Mucosa of stomach (tissue), 1 donor: Measurements from ENCODE around the gene SRMS.

Source experiments
- H3K27me3 ChIP-seq: one replicate; pipeline ENCODE4 v1.7.0; 2013; ENCODE audit warnings: mild to moderate bottlenecking, low read length; ENCODE audit not compliant: control insufficient read depth, insufficient read depth
- H3K36me3 ChIP-seq: one replicate; pipeline ENCODE4 v1.7.0; 2013; ENCODE audit warnings: low read length; ENCODE audit not compliant: control insufficient read depth, insufficient read depth
- H3K4me1 ChIP-seq: one replicate; pipeline ENCODE4 v1.7.0; 2013; ENCODE audit warnings: mild to moderate bottlenecking, low read length; ENCODE audit not compliant: control insufficient read depth, insufficient read depth
- H3K4me3 ChIP-seq: one replicate; pipeline ENCODE4 v1.7.0; 2013; ENCODE audit warnings: low read length
- H3K9ac ChIP-seq: one replicate; pipeline ENCODE4 v1.7.0; 2013; ENCODE audit warnings: mild to moderate bottlenecking, low read length, moderate library complexity
- H3K9me3 ChIP-seq: one replicate; pipeline ENCODE4 v1.7.0; 2013; ENCODE audit warnings: mild to moderate bottlenecking, low read length, moderate library complexity; ENCODE audit not compliant: control insufficient read depth
- donor health status: Pancreatic carcinoma.

Gene SRMS

DNA sequence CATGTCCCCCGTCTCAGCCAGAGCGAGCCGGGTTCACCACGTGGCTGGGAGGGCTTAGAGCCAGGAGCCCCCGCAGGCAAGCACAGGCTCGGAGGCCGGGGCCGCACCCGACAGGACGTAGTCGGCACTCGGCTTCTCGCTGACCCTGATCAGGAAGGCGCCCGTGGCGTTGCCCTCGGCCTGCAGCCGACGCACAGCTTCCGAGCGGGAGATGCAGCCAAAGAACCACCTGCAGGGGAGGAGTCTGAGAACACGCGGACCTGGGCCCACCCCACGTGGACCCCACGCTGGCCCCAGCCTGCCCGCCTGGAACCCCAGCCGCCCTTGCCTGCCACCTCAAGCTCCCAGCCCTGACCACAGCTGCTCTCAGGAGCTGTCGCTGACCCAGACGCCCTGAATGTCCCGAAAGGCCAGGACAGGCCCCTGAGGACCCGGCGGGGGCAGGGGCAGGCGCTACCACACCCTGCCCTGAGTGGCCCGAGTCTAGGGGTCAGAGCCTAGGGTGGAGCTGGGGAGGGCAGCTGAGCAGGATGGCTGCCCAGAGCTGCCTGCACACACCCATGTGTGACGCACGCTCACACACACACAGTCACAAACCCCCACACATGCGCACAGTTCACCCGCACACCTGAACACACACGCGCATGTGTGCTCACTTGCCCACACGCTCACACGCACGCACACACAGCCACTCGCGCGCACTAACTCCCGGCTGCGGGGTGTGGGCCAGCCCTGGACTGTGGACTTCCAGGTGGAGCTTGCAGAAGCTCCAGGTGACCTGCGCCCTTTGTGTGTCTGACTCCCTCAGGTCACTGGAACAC is 12.5 kb downstream of the SRMS start:
- H3K9me3 ChIP-seq: no peaks in the 10 kb centered on the region
- H3K4me3 ChIP-seq: no peak overlapping the region
- H3K9ac ChIP-seq: peak overlapping the region; percentile 18
- H3K27me3 ChIP-seq: peaks cover 2% of the 10 kb centered on the region
- peaks cover 55% of the 10 kb centered on the region for H3K4me1 ChIP-seq
- H3K36me3 ChIP-seq: no peaks in the 10 kb centered on the region

DNA sequence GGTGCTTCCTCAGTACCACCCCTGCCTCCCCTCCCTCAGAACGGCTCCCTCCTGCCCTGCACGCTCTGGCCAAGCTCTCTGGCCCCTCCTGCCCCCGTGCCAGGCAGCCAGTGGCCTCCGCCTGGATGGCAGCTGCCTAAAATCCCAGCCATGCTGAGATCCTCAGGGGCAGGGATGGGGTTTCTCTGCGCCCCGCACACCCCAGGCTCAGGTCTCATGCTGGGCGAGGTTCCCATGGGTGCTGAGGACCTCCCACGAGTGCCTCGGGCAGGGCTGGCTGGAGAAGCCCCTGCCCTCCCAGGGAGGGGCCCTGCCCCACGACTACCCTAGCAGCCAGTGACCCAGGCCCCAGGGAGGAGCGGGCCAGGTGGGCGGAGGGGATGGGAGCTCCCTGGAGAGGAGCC is 13.1 kb downstream of the SRMS start:
- Histone ChIP-seq H3K36me3 (no peaks in the 10 kb centered on the region), H3K9ac (peak overlapping the region; percentile 18), H3K4me3 (no peak overlapping the region), H3K27me3 (peaks cover 2% of the 10 kb centered on the region), H3K4me1 (peaks cover 55% of the 10 kb centered on the region), H3K9me3 (no peaks in the 10 kb centered on the region)

DNA sequence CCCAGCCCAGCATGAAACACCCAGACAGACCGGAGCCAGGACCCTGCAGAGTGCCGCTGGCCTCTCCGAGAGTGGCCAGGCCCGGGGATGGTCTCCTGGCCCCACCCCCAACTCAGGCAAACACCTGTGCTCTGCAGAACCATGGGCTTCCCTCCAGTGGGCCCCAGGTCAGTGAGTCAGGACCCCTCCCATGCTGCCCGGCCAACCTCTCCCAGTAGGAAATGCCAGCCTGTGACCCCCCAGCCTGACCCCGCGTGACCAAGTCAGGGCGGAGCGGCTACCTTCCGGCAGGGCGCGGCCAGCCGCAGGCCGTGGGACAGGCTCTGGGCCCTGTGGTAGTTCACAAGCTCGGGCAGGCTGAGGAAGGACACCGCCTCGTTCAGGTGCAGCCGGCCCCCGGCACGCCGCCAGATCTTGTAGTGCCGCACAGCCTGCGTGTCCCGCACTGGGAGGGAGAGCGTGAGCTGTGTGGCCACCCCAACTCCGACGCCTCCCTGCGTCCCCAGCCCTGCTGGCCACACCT is 13.6 kb downstream of the SRMS start:
- Histone ChIP-seq H3K4me3 (no peak overlapping the region), H3K9me3 (no peaks in the 10 kb centered on the region), H3K27me3 (peaks cover 2% of the 10 kb centered on the region), H3K9ac (peak overlapping the region; percentile 18), H3K4me1 (peaks cover 50% of the 10 kb centered on the region), H3K36me3 (no peaks in the 10 kb centered on the region)

DNA sequence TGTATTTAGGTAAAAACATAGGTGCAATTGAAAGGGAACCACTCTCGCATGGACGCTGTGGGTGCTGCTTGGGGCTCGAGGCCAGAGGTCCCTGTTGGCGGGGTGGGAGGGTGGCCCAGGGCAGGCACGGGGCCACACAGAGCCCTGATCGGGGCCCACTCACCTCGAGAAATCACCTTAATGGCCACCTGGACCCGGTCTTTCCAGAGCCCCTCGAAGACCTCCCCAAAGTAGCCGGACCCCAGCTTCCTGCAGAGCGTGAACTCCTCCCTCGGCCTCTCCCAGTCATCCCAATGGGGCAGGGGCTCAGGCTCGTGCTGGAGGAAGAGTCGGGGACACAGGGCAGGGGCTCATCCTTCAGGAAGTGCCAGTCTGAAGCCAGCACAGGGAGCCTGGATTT is 14.2 kb downstream of the SRMS start:
- Histone ChIP-seq H3K4me3 (no peak overlapping the region), H3K36me3 (no peaks in the 10 kb centered on the region), H3K9ac (no peak overlapping the region), H3K27me3 (peaks cover 2% of the 10 kb centered on the region), H3K9me3 (no peaks in the 10 kb centered on the region), H3K4me1 (peaks cover 44% of the 10 kb centered on the region)

DNA sequence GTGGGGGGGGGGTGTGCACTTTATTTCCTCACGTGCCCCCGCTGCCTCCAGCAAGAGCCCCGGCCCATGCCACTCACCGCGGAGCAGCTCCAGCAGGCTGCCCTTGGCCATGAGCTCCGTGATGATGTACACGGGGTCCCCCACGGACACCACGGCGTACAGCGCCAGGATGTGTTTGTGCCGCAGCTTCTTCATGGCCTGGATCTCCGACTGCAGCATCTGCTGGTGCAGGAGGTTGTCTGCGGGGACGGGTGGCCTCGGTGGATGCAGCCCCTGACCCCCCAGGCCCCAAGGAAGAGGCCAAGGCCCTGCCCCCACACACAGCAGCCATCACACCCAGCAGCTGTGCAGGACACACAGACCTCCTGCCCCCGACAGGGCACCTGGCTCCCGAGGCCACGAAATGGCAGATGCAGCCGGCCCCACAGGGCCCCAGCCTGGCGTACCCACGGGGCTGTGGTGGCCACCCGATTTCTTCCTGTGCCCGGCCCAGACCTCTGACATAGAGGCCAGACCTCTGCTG is 15.0 kb downstream of the SRMS start:
- H3K27me3 ChIP-seq: peaks cover 2% of the 10 kb centered on the region

DNA sequence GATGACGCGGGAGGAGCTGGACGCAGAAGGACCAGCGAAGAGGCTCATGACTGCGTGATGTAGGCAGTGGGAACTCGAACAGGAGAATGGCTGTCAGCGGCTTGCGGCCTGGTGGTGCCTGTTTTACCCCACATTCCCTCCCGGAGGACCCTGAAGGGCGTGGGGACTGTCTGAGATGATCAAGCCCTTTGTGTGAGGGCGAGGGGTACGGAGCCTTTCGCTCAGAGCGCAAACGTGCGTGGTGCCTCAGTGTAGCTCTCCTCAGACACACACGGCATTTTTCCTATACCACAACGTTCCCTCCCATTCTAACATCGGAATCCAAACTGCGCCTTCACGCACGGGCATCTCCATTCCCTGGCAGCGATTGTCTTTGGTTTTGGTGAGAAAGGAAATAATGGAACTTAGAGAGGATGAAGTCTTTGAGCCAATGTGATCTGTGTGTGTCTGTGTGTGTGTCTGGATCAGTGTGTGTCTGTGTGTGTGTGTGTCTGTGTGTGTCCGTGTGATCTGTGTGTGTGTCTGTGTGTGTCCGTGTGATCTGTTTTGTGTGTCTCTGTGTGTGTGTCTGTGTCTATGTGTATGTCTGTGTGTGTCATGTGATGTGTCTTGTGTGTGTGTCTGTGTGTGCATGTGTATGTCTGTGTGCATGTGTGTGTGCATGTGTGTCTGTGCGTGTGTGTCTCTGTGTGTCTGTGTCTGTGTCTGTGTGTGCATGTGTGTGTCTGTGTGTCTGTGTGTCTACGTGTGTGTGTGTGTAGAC is 15.7 kb downstream of the SRMS start:
- Histone ChIP-seq H3K4me1 (peaks cover 39% of the 10 kb centered on the region), H3K9ac (no peak overlapping the region), H3K27me3 (peaks cover 2% of the 10 kb centered on the region), H3K36me3 (no peaks in the 10 kb centered on the region), H3K4me3 (no peak overlapping the region), H3K9me3 (no peaks in the 10 kb centered on the region)

More for the DNA sequence above, 15.0 kb downstream of the SRMS start:
- H3K4me1 ChIP-seq: peaks cover 42% of the 10 kb centered on the region
- H3K9ac ChIP-seq: no peak overlapping the region
- H3K4me3 ChIP-seq: no peak overlapping the region
- H3K9me3 ChIP-seq: no peaks in the 10 kb centered on the region
- no peaks in the 10 kb centered on the region for H3K36me3 ChIP-seq

DNA sequence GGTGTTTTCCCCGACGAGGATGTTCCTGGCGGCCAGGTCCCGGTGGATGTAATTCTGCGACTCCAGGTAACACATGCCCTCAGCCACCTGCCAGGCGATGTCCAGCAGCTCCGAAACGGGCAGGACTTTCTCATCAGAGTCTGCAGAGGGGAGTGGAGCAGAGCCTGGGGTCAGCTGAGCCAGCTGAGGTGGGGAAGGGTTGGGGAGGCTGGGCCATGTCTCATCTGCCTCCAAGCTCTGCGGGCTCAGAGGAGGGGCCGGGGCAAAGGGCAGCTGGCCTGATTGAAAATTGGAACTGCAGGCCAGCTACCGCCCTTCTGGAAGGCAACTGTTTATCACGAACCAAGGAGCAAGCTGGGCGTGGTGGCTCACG is 16.8 kb downstream of the SRMS start:
- Histone ChIP-seq H3K9ac (no peak overlapping the region), H3K4me3 (no peak overlapping the region)

DNA sequence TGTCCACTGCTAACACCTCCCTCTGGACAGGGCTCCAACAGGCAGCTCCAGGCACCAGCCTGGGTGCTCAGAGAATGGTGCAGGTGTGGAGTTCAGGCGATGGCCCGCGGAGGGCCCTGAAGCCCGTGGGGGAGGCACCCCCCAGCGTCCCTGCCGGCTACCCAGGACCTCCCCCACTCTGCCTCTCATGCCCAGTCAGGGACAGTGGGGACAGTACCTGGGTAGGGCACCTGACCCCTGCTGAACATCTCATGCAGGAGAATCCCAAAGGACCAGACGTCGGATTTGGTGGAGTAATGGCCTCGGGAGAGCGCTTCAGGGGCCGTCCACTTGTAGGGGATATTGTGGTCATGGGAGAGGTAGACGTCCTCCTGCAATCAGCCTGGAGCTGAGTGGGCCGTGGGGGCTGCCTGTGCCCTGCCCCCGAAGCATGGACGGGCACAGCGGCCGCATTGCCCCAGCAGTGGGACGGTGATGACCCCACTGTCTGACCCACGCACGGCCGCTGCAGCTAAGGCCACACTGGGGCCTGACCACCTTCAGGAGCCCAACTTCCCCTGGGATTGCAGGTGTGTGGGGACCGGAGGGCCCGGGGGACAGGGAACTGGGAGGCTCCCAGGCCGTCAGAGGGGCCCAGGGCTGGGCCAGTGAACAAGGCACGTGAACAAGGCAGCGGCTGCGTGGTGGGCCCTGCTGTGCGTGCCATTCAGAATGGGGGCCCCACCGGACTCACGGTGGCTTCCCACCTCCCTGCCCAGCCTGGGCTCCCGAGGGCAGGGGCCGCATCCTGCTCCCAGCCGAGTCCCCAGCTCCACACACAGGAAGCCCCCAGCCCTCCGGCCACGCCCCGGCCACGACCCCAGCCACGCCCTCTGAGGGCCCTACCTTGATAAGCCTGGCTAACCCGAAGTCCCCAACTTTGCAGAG is 17.4 kb downstream of the SRMS start:
- peaks cover 41% of the 10 kb centered on the region for H3K4me1 ChIP-seq
- no peaks in the 10 kb centered on the region for H3K9me3 ChIP-seq
- no peaks in the 10 kb centered on the region for H3K36me3 ChIP-seq
- H3K4me3 ChIP-seq: no peak overlapping the region
- no peak overlapping the region for H3K9ac ChIP-seq
- H3K27me3 ChIP-seq: peaks cover 2% of the 10 kb centered on the region

More for the DNA sequence above, 16.8 kb downstream of the SRMS start:
- peaks cover 44% of the 10 kb centered on the region for H3K4me1 ChIP-seq
- no peaks in the 10 kb centered on the region for H3K9me3 ChIP-seq
- no peaks in the 10 kb centered on the region for H3K36me3 ChIP-seq
- peaks cover 2% of the 10 kb centered on the region for H3K27me3 ChIP-seq

DNA sequence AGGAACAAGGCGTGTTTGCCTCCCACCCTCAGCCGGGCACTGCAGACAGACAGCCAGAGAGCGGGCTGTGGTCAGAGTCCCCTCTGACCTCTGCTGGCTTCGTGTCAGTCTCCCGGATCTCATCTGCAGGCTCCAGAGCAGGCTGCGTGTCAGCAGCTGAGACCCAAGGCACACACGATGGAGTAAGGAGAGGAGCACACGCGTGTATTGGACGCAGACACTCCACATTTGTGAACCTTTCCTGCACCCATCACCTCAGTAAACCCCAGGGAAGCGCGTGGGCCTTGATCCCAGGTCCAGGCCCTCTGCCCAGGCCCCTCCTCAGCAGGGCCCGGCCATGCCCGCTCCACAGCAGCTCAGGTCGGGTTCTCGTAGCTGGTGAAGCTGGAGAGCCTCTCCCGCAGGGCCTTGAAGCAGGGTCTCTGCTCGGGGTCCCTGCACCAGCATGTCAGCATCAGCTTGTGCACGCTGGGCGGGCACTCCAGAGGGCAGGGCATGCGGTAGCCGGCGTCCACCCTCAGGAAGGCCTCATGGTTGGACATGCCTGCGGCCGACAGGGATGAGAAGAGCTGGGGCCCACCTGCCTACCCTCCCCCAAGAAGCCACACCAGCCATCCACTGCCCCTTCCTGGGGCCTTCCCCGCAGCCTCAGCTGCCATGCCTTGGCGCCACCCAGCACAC is 18.2 kb downstream of the SRMS start:
- no peak overlapping the region for H3K9ac ChIP-seq
- H3K27me3 ChIP-seq: peaks cover 2% of the 10 kb centered on the region
- H3K4me3 ChIP-seq: no peak overlapping the region
- H3K36me3 ChIP-seq: no peaks in the 10 kb centered on the region
- H3K9me3 ChIP-seq: no peaks in the 10 kb centered on the region
- peaks cover 33% of the 10 kb centered on the region for H3K4me1 ChIP-seq

DNA sequence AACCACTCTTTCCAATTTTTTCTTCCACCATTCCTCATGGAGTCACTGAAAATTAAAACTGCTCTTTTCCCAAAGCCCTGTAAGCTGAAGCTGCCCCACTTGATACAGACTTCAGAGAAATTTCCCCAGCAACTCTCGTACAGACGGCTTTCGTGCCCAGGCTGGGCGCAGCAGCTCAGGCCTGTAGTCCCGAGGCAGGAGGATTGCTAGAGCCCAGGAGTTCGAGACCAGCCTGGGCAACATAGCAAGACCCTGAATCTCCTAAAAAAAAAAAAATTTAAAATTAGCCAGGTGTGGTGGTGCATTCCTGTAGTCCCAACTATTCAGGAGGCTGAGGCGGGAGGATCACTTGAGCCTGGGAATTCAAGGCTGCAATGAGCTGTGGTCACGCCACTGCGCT is 20.4 kb downstream of the SRMS start:
- Histone ChIP-seq H3K9me3 (no peaks in the 10 kb centered on the region), H3K4me3 (no peak overlapping the region), H3K36me3 (peaks cover 4% of the 10 kb centered on the region), H3K4me1 (peaks cover 31% of the 10 kb centered on the region), H3K27me3 (peaks cover 2% of the 10 kb centered on the region), H3K9ac (no peak overlapping the region)

DNA sequence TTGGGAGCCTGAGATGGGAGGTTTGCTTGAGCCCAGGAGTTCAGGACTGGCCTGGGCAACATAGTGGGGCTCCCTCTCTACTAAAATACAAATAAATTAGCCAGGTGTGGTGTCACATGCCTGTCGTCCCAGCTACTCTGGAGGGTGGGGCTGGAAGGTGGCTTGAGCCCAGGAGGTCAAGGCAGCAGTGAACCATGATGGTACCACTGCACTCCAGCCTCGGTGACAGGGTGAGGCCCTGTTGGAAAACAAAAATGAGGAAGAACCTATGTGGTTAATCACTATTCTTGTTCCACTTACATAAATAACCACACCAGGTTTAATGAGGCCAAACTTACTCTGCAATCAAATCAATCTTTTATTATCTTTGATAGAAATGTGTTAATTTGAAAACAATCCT is 21.6 kb downstream of the SRMS start:
- Histone ChIP-seq H3K27me3 (peaks cover 2% of the 10 kb centered on the region), H3K9me3 (no peaks in the 10 kb centered on the region), H3K4me3 (no peak overlapping the region), H3K9ac (no peak overlapping the region), H3K4me1 (peaks cover 34% of the 10 kb centered on the region), H3K36me3 (peaks cover 11% of the 10 kb centered on the region)
